NCI-H187 (cell line): Measurements from ENCODE around the gene ABCB11.
"Not testable (repeated sequence)": the region's sequence is repeated elsewhere in the genome, so short reads cannot be mapped to it uniquely, and the experiment has no call there.

ENCODE experiments used
- DNase-seq, 2 experiments: peaks; one replicate each; lab custom pipeline; 2025; lab: John Stamatoyannopoulos, UW

The ABCB11 gene

GRCh38 chr2:169042856-169043255 lies 11.7 kb upstream of the ABCB11 start:
- DNase-seq, result no peak

GRCh38 chr2:169041594-169041993 lies 10.5 kb upstream of the ABCB11 start:
- DNase-seq, result no peak

- no peak for DNase-seq
These were observed 8.6 kb upstream of the ABCB11 start for GRCh38 chr2:169039702-169040101.

- DNase-seq, result no peak
These were observed 7.2 kb upstream of the ABCB11 start for GRCh38 chr2:169038338-169038757.

- no peak for DNase-seq
These were observed 5.8 kb upstream of the ABCB11 start for GRCh38 chr2:169036736-169037440.

GRCh38 chr2:169035887-169036286 lies 4.8 kb upstream of the ABCB11 start:
- DNase-seq, result no peak

- no peak for DNase-seq
These were observed 3.9 kb upstream of the ABCB11 start for GRCh38 chr2:169034984-169035544.

- DNase-seq, result no peak
These were observed 3.1 kb upstream of the ABCB11 start for GRCh38 chr2:169034256-169034655.

- DNase-seq, result no peak
These were observed 1.8 kb downstream of the ABCB11 start for GRCh38 chr2:169029341-169029740.

GRCh38 chr2:169027234-169027633 lies 3.9 kb downstream of the ABCB11 start:
- DNase-seq, result no peak

- no peak for DNase-seq
These were observed 5.1 kb downstream of the ABCB11 start for GRCh38 chr2:169026056-169026455.

GRCh38 chr2:169023161-169023560 lies 8.0 kb downstream of the ABCB11 start:
- DNase-seq, result no peak

- DNase-seq, result no peak
These were observed 12.7 kb downstream of the ABCB11 start for GRCh38 chr2:169018390-169018789.

- DNase-seq, result no peak
These were observed 15.2 kb downstream of the ABCB11 start for GRCh38 chr2:169015943-169016342.

- no peak for DNase-seq
These were observed 16.3 kb downstream of the ABCB11 start for GRCh38 chr2:169014780-169015179.

GRCh38 chr2:169013628-169014026 lies 17.5 kb downstream of the ABCB11 start:
- no peak for DNase-seq

- DNase-seq, result no peak
These were observed 18.1 kb downstream of the ABCB11 start for GRCh38 chr2:169012812-169013627.

- DNase-seq, result not testable (repeated sequence)
These were observed 18.8 kb downstream of the ABCB11 start for GRCh38 chr2:169012191-169012792.

- no peak for DNase-seq
These were observed 19.4 kb downstream of the ABCB11 start for GRCh38 chr2:169011698-169012097.

GRCh38 chr2:169010633-169011460 lies 20.3 kb downstream of the ABCB11 start:
- no peak for DNase-seq

GRCh38 chr2:169009865-169010579 lies 21.1 kb downstream of the ABCB11 start:
- DNase-seq, result no peak
